ENCODE results near the gene NRXN2. TPM values are rescaled to one million over a fixed set of nuclear protein-coding genes. Genes with fewer than 3 reads are reported as not detected.

The NRXN2 gene
- 0.19 to 0.35 TPM (median 0.27 TPM) in 5 replicates for total RNA-seq (2022; extraction: Qiagen RNA extraction; ENCODE audit: low read depth)

DNA sequence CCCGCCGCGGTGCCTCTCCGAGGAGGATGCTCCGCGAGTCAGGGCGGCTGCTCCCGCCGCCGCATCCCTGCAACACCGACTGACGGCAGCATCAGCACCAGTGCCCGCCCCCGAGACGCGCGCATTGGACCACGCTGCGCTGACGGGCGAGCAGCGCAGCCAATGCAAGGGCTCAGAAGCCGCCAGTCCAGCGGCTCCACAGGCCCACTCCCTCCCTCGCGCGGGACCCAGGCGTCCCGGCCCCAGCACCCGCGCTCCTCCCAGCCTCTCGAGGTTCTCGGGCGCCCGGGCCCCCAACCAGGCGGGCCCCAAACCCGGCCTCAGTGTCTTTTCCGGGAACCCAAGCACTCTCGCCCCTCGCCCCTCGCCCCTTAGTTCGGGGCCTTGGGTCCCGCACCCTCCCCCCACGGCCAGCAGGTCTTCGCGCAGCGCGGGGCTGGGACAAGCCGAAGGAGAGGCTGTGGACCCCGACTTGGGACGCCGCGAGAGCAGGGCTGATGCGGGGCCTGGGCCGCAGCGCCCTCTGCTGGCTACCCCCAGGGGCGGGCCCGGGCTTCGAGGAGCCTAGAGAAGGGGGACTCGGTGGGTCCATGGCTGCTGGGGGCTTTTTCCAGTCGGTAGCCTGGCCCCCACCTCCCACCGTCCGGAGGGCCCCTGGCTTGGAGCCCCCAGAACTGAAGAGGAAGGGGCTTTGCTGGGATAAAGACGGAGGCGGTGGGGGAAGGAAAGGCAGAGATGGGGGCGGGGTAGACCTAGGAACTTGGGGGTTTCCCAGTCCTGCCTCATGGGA lies at the start of gene NRXN2:
Gene NRXN2, minus strand, starts transcription at position 81 of the 790 bp plus-strand sequence. CDS start 9,498 bp downstream, outside the sequence.

DNA sequence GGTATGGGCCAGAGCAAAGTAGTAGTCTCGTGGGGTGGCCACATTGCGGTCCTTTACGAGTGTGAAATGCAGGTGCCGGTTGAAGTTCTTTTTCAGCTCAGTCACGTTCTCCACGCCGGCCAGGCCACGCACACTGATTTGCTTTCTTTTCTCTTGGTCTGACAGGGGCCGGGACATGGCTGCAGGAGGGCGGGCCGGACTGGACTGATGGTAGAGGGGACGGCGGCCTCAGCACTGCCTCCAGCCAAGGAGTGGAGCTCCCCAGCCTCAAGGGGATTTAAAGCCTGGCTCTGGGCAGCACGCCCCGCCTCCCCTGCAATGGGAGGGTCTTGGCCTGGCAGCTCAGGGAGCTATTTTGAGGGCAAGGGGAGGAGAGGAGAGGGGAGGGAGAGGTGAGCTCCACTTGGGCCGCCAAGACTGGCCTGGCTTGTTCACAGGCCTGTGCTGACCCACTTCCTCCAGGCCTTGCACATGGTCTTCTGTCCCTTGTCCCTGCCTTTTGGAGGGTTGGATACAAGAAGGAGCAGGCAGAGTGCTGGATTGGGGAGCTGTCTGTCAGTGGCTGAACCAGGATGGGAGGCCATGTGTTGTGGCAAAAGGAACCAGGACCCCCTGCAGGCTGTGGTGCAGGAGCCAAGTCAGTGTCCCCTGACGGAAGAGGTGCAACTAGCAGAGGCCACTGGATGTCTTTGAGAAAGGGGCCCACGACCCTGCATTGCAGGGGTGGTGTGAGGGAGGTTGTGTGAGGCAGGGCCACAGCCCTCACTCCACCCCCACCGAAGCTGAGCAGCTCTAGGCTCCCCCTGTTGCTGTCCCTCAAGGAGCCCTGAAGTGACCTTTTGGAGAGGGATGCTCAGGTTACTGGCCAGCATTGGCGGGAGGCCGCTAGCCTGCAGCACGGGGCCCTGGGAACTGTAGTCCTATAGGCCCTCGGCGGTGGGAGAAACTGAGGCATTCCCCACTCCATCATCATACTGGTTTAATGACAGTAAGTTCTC lies 37.0 kb upstream of the NRXN2 start, which contains the start of gene PYGM:
Gene PYGM, minus strand, starts transcription at position 253 of the 998 bp plus-strand sequence. Its CDS starts 76 bp downstream, at position 177.

DNA sequence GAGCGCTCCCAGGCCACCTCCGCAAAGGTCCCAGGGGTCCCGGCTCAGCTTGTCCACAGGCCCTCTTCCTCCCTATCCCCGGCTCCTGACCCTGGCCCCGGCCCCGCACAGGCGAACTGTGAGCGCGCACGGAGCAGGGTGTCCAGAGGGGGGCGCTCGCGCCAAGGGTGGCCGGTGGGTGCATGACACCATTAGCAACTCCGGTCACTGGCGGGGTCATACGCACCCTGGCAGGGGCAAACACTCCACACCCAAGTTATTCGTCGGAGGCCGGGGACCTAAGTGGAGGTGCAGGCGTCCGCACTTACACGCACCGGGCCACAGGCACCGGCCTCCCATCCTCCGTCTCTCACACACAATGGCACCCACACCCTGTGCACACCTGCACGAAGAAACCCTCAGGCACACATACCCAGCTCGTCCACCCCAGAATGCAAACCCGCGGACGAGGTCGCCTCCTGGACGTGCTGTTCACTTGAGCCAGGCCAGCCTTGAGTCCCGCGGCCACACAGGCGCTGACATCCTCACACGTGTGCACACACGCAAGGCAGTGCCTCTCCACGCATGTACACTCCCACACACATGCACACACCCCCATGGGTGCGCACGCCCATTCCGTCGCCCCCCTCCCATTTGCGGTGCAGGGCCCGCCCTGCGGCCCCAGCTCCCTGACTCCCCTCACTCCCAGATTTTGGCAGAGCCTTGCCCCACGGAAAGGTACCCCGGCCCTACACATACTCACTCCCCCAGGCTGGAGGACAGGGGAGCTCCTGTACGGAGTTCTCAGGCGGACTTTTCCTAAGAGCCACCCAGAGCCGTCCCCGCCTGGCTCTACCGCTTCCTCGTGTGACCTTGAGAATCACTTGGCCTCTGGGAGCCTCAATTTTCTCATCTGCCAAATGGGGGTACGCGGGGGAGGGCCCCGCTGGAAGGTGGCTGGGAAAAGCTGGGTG lies 20.9 kb upstream of the NRXN2 start, which contains the start of gene RASGRP2:
Gene RASGRP2, minus strand, starts transcription at position 552 of the 953 bp plus-strand sequence. CDS start 1,276 bp downstream, outside the sequence.

DNA sequence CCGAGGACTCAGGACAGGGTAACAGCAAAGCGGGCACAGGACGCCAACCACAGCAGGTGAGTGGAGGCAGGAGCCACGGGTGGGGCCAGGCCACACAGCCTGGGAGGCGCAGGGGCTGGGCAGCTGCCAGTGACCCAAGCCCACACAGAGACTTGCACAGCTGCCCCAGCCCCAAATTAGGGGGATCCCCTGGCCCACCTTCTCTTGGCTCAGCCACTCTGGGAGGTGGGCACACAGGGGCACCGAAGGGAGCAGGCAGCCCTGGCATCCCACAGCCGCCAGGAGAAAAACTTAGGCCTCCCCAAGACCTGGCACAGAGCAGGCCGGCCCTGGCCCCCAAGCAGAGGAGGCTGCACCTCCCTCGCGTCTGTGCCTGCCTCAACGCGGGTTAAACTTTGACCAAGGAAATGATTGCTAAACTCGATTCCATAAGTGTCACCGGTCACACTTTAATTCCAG lies 132.2 kb downstream of the NRXN2 start, which contains the start of gene SLC22A12:
Gene SLC22A12, plus strand, starts transcription at position 458 of the 459 bp plus-strand sequence. CDS start 337 bp downstream, outside the sequence.

Other genes starting within 250 kb of the NRXN2 start
- 0.12 to 0.17 TPM in 2 of 5 replicates, not detected in the others for gene SLC22A11, start 167.3 kb downstream of the NRXN2 start, total RNA-seq (2022; extraction: Qiagen RNA extraction; ENCODE audit: low read depth)
- gene SLC22A12, start 132.0 kb downstream of the NRXN2 start, total RNA-seq (2022; extraction: Qiagen RNA extraction; ENCODE audit: low read depth) = not detected in 5 replicates
- 1.1 to 2.6 TPM (median 1.4 TPM) in 5 replicates for gene RASGRP2, start 20.9 kb upstream of the NRXN2 start, total RNA-seq (2022; extraction: Qiagen RNA extraction; ENCODE audit: low read depth)
- 0.17 to 0.58 TPM (median 0.32 TPM) in 5 replicates for gene PYGM, start 36.8 kb upstream of the NRXN2 start, total RNA-seq (2022; extraction: Qiagen RNA extraction; ENCODE audit: low read depth)
- gene SF1, start 55.3 kb upstream of the NRXN2 start, total RNA-seq (2022; extraction: Qiagen RNA extraction; ENCODE audit: low read depth) = 160 to 206 TPM (median 161 TPM) in 5 replicates
- gene MAP4K2, start 80.0 kb upstream of the NRXN2 start, total RNA-seq (2022; extraction: Qiagen RNA extraction; ENCODE audit: low read depth) = 6.9 to 9.1 TPM (median 8.0 TPM) in 5 replicates
- gene MEN1, start 87.4 kb upstream of the NRXN2 start, total RNA-seq (2022; extraction: Qiagen RNA extraction; ENCODE audit: low read depth) = 28.7 to 39.3 TPM (median 36.7 TPM) in 5 replicates
- gene CDC42BPG, start 121.5 kb upstream of the NRXN2 start, total RNA-seq (2022; extraction: Qiagen RNA extraction; ENCODE audit: low read depth) = 1.1 to 1.8 TPM (median 1.6 TPM) in 5 replicates
- 104 to 140 TPM (median 129 TPM) in 5 replicates for gene EHD1, start 155.4 kb upstream of the NRXN2 start, total RNA-seq (2022; extraction: Qiagen RNA extraction; ENCODE audit: low read depth)
- 12.9 to 22.4 TPM (median 20.8 TPM) in 5 replicates for gene ATG2A, start 194.0 kb upstream of the NRXN2 start, total RNA-seq (2022; extraction: Qiagen RNA extraction; ENCODE audit: low read depth)
- 3.6 to 6.2 TPM (median 4.2 TPM) in 5 replicates for gene PPP2R5B, start 201.5 kb upstream of the NRXN2 start, total RNA-seq (2022; extraction: Qiagen RNA extraction; ENCODE audit: low read depth)
- not detected in 5 replicates for gene GPHA2, start 212.7 kb upstream of the NRXN2 start, total RNA-seq (2022; extraction: Qiagen RNA extraction; ENCODE audit: low read depth)
- not detected in 5 replicates for gene MAJIN, start 248.9 kb upstream of the NRXN2 start, total RNA-seq (2022; extraction: Qiagen RNA extraction; ENCODE audit: low read depth)